DND-41 (cell line): ENCODE results near the gene DTWD2.

ENCODE experiments used
- ATAC-seq: fragments of 200-7000 bp; cut with Tn5 transposase; 3 replicates; pipeline ENCODE4 v1.9.1; 2021; ENCODE audit warnings: low read depth; ENCODE audit not compliant: insufficient read depth
- DNase-seq: peaks from one replicate; pipeline ENCODE4 v3.0.0-alpha.2; 2020
- H2AFZ ChIP-seq: 2 replicates; pipeline ENCODE4 v1.6.0; 2012; ENCODE audit warnings: low read depth, low read length
- H3K27ac ChIP-seq: 2 replicates; pipeline ENCODE4 v1.5.1; 2012; ENCODE audit warnings: low read length, inconsistent platforms
- H3K27me3 ChIP-seq: fragments of 200-600 bp; sonication (generic); 2 replicates; pipeline ENCODE4 v1.6.0; 2012; ENCODE audit warnings: low read length, mild to moderate bottlenecking, inconsistent platforms; ENCODE audit not compliant: insufficient read depth, poor library complexity
- H3K36me3 ChIP-seq: 2 replicates; pipeline ENCODE4 v1.5.1; 2012; ENCODE audit warnings: low read length, inconsistent platforms; ENCODE audit not compliant: insufficient read depth
- H3K4me1 ChIP-seq: 2 replicates; pipeline ENCODE4 v1.5.1; 2012; ENCODE audit warnings: mild to moderate bottlenecking, low read length; ENCODE audit not compliant: insufficient read depth
- H3K4me2 ChIP-seq: 2 replicates; pipeline ENCODE4 v1.6.0; 2012; ENCODE audit warnings: mild to moderate bottlenecking, moderate library complexity, low read length, inconsistent platforms; ENCODE audit not compliant: insufficient read depth
- H3K4me3 ChIP-seq, 2 experiments: fragments of 200-600 bp in 1 of 2; shearing (Covaris generic) in 1 of 2; 2 replicates each; pipeline ENCODE4 v1.5.1; 2012 to 2016; ENCODE audit warnings: inconsistent platforms in 2 of 2, low read length in 2 of 2, mild to moderate bottlenecking in 2 of 2, low read depth in 1 of 2, moderate library complexity in 1 of 2
- H3K79me2 ChIP-seq: 2 replicates; pipeline ENCODE4 v1.6.0; 2012; ENCODE audit warnings: low read length, inconsistent platforms; ENCODE audit not compliant: insufficient read depth
- H3K9ac ChIP-seq: 2 replicates; pipeline ENCODE4 v1.6.0; 2012; ENCODE audit warnings: low read depth, mild to moderate bottlenecking, inconsistent platforms, low read length, moderate library complexity
- H3K9me3 ChIP-seq: 2 replicates; pipeline ENCODE4 v1.5.1; 2012; ENCODE audit warnings: low read length, moderate library complexity, mild to moderate bottlenecking, inconsistent platforms; ENCODE audit not compliant: insufficient read depth, severe bottlenecking
- H4K20me1 ChIP-seq: 2 replicates; pipeline ENCODE4 v1.6.0; 2012; ENCODE audit warnings: low read length; ENCODE audit not compliant: insufficient read depth
- EZH2 ChIP-seq: IDR thresholded peaks from 3 replicates; pipeline ENCODE4 v1.6.1; 2012; ENCODE audit warnings: borderline replicate concordance, low read depth, mild to moderate bottlenecking, moderate library complexity, low read length, inconsistent platforms; ENCODE audit not compliant: severe bottlenecking
- TF ChIP-seq, protein P1 (sequence below): IDR thresholded peaks from 2 replicates; pipeline ENCODE4 v1.5.1; 2012; ENCODE audit warnings: borderline replicate concordance, low read length, moderate library complexity, mild to moderate bottlenecking; ENCODE audit not compliant: poor library complexity, severe bottlenecking; ENCODE audit errors: extremely low read depth

DTWD2 gene

DNA sequence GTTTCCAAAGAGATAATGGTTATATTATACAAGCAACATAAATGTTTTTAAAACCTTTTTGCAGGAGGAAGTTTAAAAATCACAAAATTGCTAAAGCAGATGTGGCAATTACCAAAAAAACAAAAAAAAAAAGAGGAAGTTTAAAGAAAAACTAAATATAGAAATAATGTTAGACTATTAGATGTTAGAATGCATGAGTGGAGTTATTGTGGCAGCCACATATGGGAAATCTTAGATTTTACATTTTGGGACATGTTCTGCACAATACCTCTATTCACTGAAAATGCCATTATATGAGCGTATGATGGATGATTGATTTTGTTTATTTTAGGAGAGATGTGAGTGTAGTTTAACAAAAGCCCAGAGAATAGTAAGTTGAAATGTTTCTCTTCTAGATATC is 31.2 kb upstream of the DTWD2 start:
- no peak overlapping the region for H2AFZ ChIP-seq
- no peaks in the 10 kb centered on the region for H3K9me3 ChIP-seq
- no peak overlapping the region for H3K27ac ChIP-seq
- no peaks in the 10 kb centered on the region for H3K27me3 ChIP-seq
- ATAC-seq (no peak), DNase-seq (no peak)
- H3K36me3 ChIP-seq: no peaks in the 10 kb centered on the region
- H3K4me3 ChIP-seq: no peak overlapping the region
- TF ChIP-seq, protein P1, sequence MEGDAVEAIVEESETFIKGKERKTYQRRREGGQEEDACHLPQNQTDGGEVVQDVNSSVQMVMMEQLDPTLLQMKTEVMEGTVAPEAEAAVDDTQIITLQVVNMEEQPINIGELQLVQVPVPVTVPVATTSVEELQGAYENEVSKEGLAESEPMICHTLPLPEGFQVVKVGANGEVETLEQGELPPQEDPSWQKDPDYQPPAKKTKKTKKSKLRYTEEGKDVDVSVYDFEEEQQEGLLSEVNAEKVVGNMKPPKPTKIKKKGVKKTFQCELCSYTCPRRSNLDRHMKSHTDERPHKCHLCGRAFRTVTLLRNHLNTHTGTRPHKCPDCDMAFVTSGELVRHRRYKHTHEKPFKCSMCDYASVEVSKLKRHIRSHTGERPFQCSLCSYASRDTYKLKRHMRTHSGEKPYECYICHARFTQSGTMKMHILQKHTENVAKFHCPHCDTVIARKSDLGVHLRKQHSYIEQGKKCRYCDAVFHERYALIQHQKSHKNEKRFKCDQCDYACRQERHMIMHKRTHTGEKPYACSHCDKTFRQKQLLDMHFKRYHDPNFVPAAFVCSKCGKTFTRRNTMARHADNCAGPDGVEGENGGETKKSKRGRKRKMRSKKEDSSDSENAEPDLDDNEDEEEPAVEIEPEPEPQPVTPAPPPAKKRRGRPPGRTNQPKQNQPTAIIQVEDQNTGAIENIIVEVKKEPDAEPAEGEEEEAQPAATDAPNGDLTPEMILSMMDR: no peak
- no peak for TF ChIP-seq EZH2
- no peak overlapping the region for H3K4me2 ChIP-seq
- H4K20me1 ChIP-seq: no peaks in the 10 kb centered on the region
- H3K4me1 ChIP-seq: no peaks in the 10 kb centered on the region
- H3K79me2 ChIP-seq: no peaks in the 10 kb centered on the region
- no peak overlapping the region for H3K9ac ChIP-seq

DNA sequence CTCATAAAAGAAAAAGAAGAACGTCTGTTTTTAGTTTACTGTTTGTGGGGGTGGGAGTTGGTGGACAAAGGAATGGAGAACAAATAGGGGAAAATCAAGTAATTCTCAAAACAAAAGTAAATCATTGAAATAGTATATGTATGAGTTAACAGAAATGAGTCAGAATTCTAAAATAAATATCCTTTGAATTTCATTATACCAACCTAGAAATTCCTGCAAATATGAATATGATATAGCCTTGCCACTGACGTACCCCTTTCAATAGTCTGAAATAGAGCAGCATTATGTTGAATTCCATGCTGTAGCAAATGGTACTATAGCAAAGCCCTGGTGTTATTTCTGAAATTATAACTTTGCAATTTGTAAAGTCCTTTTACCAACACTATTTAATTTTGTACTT is 29.6 kb upstream of the DTWD2 start:
- no peak overlapping the region for H3K9ac ChIP-seq
- no peaks in the 10 kb centered on the region for H3K4me1 ChIP-seq
- no peak for DNase-seq
- H3K79me2 ChIP-seq: no peaks in the 10 kb centered on the region
- no peak overlapping the region for H3K4me3 ChIP-seq
- no peaks in the 10 kb centered on the region for H3K36me3 ChIP-seq
- ATAC-seq: no peak
- H4K20me1 ChIP-seq: no peaks in the 10 kb centered on the region
- TF ChIP-seq, protein P1: no peak
- no peak for TF ChIP-seq EZH2
- no peak overlapping the region for H3K4me2 ChIP-seq
- no peak overlapping the region for H2AFZ ChIP-seq
- no peaks in the 10 kb centered on the region for H3K9me3 ChIP-seq
- H3K27me3 ChIP-seq: no peaks in the 10 kb centered on the region
- no peak overlapping the region for H3K27ac ChIP-seq

DNA sequence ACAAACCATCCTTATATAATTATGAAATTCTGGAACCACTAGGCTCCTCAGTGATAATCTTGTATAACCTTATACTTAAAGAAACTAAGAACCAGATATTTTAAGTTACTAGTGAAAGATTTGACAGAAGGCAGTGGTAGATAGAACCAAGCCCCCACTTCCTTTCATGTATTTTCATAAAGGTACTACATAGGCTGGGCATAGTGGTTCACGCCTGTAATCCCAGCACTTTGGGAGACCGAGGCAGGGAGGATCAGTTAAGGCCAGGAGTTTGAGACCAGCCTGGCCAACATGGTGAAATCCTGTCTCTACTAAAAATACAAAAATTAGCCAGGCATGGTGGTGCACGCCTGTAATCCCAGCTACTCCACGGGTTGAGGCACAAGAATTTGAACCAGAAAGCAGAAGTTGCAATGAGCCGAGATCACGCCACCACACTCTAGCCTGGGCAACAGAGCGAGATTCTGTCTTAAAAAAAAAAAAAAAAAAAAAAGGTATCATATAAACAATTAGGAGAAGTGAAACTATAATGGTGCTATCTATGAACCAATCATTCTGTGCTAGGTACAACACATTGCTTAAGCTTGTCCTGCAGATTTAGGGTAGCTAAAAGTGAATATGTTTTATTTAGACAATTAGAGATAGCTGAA is 27.9 kb upstream of the DTWD2 start:
- Histone ChIP-seq H4K20me1 (no peaks in the 10 kb centered on the region), H3K9ac (no peak overlapping the region), H3K9me3 (no peaks in the 10 kb centered on the region), H3K36me3 (no peaks in the 10 kb centered on the region), H2AFZ (no peak overlapping the region), H3K4me1 (no peaks in the 10 kb centered on the region), H3K79me2 (no peaks in the 10 kb centered on the region), H3K4me2 (no peak overlapping the region), H3K27ac (no peak overlapping the region), H3K4me3 (no peak overlapping the region), H3K27me3 (no peaks in the 10 kb centered on the region)
- ATAC-seq (no peak), DNase-seq (no peak)
- TF ChIP-seq, protein P1: no peak
- TF ChIP-seq EZH2: no peak

DNA sequence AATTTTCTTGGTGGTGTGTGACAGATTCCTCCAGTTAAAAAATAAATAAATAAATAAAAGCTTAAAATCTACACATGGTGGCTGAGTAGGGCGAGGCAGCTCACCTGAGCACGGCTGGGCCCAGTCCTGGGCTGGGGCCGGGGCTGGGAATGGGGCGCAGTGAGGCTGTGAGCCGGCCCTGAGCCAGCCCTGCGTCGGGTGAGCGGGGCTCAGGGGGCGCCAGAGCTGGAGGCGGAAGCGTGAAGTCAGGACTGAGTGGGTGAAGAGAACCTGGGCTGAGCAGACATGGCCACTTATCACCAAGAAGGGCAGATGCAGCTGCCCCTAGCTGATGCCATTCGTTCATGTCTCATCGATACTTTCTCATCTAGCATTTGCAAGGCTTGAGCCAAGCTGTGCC is 22.8 kb upstream of the DTWD2 start:
- no peak overlapping the region for H3K4me3 ChIP-seq
- H3K27me3 ChIP-seq: no peaks in the 10 kb centered on the region
- DNase-seq: no peak
- no peak overlapping the region for H3K27ac ChIP-seq
- H3K9me3 ChIP-seq: no peaks in the 10 kb centered on the region
- no peak for TF ChIP-seq EZH2
- TF ChIP-seq, protein P1: no peak
- H3K36me3 ChIP-seq: no peaks in the 10 kb centered on the region
- no peaks in the 10 kb centered on the region for H3K4me1 ChIP-seq
- H4K20me1 ChIP-seq: no peaks in the 10 kb centered on the region
- no peak overlapping the region for H2AFZ ChIP-seq
- no peak overlapping the region for H3K4me2 ChIP-seq
- no peaks in the 10 kb centered on the region for H3K79me2 ChIP-seq
- no peak for ATAC-seq
- H3K9ac ChIP-seq: no peak overlapping the region
